GM19035 (cell line): ENCODE measurements around the gene USP14.

ENCODE experiments used
- ATAC-seq: cut with Tn5 transposase; IDR thresholded peaks from one replicate; pipeline ENCODE4 v1.9.1; 2021; ENCODE audit not compliant: unreplicated experiment

Gene USP14

GRCh38 chr18:225745-226144 is 67.4 kb downstream of the USP14 start:
- ATAC-seq = no peak

DNA sequence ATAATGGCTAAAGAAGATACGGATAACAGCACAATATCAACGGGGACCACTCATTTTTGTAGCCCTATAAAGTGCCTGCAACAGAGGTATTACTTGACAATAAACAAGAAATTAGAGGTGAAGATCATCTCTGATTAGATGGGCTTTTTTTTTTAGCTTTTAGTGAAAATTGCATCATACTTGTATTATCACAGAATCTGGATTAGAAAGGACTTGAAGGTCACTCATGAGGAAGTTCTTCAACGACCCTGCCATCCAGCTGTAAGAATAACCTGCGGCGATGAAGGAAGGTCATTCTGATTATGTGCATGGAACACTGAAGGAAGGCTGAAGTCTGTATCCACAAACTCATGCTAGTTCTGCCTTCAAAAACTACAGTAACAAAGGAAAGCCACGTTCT is 69.0 kb downstream of the USP14 start:
- ATAC-seq = no peak

- ATAC-seq = no peak
Measured at GRCh38 chr18:227902-228301, 69.5 kb downstream of the USP14 start.

DNA sequence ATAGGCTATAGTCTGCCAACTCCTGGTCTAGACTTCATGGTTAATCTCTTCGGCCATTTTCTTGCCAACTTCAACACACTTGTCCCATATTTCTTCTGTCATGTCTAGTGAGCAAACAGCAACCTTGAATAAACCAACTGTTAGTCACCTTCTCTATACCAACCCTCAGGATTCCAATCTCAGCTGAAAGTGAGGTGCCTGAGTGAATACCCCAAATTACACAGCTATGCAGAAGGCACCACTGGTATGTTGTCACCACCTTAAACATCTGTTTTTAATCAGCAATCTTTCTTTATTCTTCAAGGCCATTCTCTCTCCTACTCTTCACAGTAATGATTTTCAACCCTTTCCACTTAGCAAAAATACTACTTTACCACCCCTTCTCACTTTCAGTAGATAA is 70.2 kb downstream of the USP14 start:
- ATAC-seq = no peak

- no peak for ATAC-seq
Measured at GRCh38 chr18:231563-231962, 73.2 kb downstream of the USP14 start.

DNA sequence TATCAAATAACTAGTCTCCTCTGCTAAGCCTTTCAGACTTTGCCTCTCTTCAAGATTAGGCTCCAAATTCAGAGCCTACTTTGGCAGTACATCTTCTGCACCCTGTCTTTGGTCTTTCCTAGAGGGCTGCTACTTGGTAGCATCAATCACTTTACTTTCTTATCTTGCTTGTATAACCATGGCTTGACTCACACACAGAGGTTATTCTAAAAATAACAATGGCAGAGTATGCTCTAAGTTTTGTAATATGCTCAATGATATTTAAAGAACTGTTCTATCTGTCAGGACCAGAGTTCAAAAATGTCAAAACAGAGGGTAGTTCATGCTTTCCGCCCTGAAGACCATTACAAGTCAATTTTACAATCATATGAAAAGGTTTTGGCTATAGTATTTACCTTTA is 81.8 kb downstream of the USP14 start:
- no peak for ATAC-seq

GRCh38 chr18:245282-245847 is 87.0 kb downstream of the USP14 start:
- ATAC-seq = no peak

- ATAC-seq = no peak
Measured at GRCh38 chr18:248053-248452, 89.7 kb downstream of the USP14 start.

DNA sequence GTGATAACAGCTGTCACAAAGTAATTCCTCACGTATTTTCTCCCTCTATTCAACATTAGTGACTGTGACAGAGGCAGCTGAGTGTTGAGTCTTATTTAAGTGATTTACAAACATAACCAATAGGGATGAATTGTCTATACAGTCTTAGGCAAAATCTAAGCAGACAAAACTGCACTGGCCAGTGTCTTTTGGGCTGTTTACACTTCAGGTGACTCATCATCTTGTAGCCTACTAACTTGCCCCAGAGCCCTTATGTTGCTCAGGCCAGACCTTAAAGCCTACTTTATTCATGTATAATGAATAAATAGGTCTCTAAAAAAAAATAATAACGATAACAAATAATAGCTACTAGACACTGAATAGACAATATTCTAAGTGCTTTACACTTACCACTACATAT is 92.3 kb downstream of the USP14 start:
- no peak for ATAC-seq

- ATAC-seq = no peak
Measured at GRCh38 chr18:251572-251971, 93.2 kb downstream of the USP14 start.

- ATAC-seq = no peak
Measured at GRCh38 chr18:253121-253520, 94.8 kb downstream of the USP14 start.

DNA sequence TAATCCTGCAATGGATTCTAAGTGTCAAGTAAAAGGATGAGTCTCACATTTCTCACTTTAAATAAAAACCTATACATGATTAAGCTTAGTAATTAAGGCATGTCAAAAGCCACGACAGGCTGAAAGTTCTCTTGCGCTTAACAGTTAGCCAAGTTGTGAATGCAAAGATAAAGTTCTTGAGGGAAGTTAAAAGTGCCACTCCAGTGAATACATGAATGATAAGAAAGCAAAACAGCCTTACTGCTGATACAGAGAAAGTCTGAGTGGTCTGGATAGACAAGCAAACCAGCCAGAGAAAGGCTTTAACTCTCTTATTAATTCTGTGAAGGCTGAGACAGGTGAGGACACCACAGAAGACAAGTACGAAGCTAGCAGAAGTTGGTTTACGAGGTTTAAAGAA is 96.8 kb downstream of the USP14 start:
- ATAC-seq = no peak

DNA sequence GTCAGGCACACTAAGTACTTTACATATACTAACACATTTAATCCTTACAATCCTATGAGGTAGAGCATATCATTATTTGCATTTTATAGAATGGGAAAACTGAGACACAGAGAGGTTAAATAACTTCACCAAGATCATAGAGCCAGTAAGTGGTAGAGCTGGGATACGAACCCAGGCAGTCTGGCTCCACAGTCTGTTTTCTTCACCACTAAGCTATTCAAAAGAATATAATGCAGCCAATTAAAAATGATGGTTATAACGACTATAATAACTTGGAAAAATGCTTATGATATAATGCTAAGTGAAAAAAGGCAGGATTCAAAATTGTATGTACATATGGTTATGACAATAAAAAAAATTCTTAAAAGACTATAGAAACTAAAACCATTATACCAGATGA is 102.2 kb downstream of the USP14 start:
- ATAC-seq = no peak

- no peak for ATAC-seq
Measured at GRCh38 chr18:261398-262073, 103.2 kb downstream of the USP14 start.
